GM12873 (cell line): ENCODE data around the gene NNMT.

Experiments used
- CTCF ChIP-seq: IDR thresholded peaks from 2 replicates; pipeline ENCODE4 v1.5.1; 2012; ENCODE audit warnings: low read depth, mild to moderate bottlenecking, moderate library complexity, low read length, control low read depth; ENCODE audit not compliant: insufficient read depth; ENCODE audit errors: missing control alignments

The NNMT gene

GRCh38 chr11:114342476-114342875 is 46.3 kb downstream of the NNMT start:
- TF ChIP-seq CTCF = no peak

GRCh38 chr11:114343020-114343419 is 46.8 kb downstream of the NNMT start:
- TF ChIP-seq CTCF = no peak

- no peak for TF ChIP-seq CTCF
These were observed 47.3 kb downstream of the NNMT start for GRCh38 chr11:114343493-114343892.

- TF ChIP-seq CTCF = no peak
These were observed 48.3 kb downstream of the NNMT start for GRCh38 chr11:114344494-114344893.

- TF ChIP-seq CTCF = no peak
These were observed 49.5 kb downstream of the NNMT start for GRCh38 chr11:114345575-114346222.

GRCh38 chr11:114346709-114347141 is 50.5 kb downstream of the NNMT start:
- TF ChIP-seq CTCF = no peak

GRCh38 chr11:114348200-114349191 is 52.3 kb downstream of the NNMT start:
- TF ChIP-seq CTCF = peak; percentile 54
